Anterior cingulate cortex (tissue), 58 donors: ENCODE measurements around the gene LIPC.
A peak's percentile ranks its signal among the peaks of the same experiment; 100 is the strongest.

Experiments used
- DNase-seq, 58 donors: peaks; one replicate each; lab custom pipeline; 2025; lab: John Stamatoyannopoulos, UW

LIPC gene

DNA sequence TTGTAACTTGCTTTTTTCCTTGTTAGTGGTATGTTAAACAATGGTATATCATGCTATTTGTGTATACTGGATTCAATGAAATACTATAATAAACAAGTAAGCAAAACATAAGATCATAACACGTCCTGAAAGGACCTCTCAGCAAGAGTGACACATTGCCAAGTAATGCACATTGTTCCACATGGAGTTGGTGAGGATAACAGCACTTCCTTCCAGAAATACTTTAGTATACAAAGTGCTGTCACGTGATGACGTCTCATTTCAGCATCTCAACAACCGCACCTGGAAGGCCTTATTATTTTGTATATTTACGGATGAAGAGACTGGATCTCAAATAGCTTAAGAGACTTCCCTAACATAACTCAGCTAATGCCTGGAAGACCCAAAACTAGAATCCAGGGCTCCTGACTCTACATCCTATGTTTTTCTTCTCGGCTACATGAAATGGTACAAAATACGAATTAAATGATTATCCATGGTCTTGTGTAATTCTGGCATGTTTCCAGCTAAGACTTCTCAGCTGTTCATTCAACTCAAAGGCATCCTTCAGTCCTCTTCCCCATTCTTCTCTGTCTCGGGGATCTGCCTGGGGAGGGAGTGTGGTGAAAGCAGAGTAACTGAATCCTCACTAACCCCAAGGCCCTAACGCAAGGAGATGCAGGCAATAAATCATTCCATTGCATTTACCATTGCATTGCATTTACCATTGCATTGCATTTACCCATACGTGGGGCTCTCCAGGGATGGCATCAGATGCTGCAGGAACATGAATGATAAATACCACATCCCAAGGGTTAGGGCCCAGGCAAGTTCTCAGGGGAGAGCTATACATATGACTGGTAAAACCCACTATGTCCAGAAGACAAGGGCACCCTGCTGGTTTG is 79.2 kb downstream of the LIPC start:
- no peak for DNase-seq

DNA sequence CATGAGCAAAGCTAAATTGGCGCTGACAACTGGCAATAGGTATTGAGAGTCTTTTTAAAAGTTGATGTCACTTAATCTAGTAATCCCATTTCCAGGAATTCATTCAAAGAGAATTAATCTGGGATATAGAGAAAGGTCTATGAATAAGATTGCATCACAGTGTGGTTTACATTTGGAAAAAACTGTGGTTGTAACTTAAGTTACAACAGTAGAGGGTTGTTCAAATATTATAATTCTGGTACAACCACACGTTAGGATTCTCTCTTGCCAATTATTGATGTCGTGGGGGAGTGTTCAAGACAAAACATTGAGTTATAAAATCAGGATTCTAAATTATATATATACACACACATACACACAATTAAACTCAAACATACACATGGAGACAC is 79.8 kb downstream of the LIPC start:
- no peak for DNase-seq

DNA sequence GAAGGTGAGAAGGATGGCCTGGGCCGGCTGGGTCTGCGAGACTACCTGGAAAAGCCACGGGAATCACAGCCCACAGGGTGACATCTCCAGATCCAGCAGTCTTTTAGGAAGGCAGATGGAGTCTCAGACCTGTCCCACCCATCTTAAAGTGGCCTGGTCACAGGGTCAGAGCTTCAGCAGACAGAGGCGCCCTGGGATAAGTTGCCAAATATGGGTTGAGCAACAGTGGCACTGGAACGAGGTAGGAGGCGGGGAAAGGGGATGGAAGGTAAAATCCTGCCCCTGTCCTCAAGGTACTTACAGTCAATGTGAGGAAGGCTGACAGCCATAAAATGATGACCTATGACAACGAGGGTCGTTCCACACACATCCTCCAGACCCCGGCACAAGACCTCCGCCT is 80.7 kb downstream of the LIPC start:
- DNase-seq, result no peak

DNA sequence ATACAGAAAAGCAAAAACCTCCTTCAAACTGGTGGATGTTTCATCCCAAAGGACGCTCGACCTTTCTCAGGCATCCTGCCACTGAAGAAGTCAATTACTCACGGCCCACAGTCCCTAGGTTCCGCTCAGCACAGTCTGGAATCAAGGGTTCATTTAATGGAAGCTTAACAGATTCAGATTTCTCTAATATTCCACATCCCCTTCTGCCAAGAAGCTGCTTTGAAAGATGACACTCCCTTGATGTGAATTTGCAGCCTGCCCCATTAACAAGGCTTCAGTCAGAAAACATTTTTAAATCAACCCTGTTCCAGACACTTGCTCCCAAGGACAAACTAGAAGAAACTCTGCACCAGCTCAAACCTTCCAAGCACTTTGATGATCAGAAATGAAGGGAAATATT is 81.2 kb downstream of the LIPC start:
- no peak for DNase-seq

DNA sequence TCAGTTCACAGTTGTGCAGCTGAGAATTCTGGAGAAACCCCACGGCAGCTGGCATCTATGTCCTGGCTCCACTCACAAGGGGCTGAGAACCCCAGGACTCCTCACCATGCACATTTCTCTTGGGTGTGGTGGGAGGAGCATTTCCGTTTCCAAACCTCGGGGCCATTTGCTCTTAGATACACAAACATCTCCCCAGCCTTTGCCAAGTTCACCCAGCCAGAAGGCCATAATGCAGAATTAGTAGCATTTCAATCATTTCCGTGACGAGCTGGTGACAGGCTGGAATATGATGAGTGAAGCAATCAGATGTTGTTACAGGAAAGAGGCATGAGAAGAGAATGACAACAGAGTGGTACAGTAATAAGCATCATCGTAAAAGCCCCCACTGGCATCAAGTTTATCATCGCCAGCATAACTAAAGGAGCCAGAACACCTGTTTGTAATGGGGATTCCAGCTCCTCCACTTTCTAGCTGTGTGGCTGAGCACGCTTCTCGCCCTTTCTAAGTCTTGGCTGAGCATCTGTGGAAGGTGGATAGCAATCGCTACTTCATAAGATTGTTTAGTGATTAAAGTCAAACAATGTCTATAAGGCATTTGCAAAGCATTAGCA is 82.0 kb downstream of the LIPC start:
- DNase-seq, result no peak

DNA sequence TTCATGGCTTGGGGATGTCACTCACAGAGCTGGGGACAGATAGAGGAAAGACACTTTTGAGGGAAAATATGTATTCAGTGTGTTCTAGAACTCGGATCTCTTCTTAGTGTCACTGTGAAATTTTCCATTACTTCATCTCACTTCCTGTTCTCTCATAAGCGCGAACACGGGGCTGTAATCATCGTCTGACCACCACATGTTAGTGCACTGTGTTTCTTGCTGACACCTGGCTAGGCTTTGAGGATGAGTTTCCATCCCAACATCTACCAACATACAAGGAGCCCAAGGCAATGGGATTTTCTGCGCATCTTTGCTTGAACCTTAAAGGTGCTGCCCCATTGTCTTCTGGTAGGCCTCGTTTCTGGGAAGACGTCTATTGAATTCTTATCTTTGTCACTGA is 84.0 kb downstream of the LIPC start:
- DNase-seq, result no peak

DNA sequence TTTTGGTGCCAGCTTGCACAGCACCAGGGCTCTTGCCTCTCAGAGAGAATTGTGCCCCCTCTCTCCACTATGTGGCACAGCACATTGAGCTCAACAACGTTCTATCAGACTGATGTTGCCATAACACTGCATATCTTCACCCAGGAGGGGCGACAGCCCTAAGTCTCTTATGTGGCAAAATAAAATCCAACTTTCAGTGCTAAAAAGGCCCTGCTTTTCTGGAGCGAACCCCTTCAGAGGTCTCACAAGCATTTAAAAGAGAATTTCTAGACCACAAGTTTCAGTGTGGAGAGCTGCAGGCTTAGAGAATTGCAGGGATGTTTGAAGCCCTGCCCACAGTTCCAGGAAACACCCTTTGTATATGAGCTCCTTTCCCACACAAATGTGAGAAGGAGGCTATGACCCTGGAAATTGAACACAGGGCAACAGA is 85.5 kb downstream of the LIPC start:
- peak in 2 of 58 donors; percentile 5 to 13 for DNase-seq

DNA sequence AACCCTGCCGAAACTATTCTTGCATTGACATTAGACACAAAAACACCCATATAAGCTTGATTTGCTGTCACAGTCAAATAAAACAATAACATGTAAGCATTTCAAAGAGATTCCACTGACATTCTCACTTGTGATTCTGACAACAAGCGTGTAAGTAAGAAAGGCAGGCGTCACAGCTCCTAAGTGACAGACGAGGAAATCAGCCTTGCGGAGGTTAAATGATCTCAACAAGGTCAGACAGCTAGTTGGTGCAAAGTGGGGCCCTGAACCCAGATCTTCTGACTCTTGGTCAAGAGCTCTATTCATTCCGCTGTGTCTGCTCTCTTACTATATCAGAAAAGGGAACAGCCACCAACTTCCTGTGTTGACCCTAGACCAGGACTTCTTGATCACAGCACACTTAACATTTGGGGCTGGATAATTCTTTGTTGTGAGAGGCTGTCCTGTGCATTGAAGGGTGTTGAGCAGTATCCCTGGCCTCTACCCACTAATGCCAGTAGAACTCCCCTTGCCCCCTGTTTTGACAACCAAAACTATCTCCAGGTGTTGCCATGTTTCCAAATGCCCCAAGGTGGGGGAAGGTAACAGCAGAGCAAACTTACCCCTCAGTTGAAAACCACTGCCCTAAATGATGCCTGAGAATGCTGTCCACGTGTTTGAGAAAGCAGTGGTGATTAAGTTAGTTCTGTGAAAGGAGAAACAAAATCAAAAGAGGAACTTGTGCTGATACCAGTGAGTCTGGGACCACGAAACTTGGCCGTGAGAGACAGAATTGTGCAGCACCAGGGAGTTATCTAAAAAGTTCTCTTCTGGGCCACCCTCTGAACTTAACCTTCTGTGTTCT is 86.1 kb downstream of the LIPC start:
- peak in 5 of 58 donors; percentile 12 to 52 (median 26) for DNase-seq

DNA sequence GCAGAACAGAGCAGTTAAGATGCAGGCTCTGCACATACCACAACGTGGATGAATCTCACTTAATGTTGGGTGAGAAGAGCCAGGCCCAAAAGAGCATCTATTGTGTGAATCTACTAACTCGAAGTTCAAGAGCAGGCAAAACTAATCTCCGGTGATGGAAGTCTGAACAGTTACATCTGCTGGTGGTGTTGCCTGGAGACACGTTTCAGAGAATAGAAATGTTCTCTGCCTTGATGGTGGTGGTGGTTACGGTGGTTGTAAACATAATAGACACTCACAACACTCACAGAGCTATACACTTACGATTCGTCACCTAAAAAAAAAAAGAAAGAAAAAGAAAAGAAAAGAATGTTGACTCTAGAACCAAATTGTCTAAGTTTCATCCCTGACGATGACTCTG is 86.8 kb downstream of the LIPC start:
- DNase-seq, result no peak

DNA sequence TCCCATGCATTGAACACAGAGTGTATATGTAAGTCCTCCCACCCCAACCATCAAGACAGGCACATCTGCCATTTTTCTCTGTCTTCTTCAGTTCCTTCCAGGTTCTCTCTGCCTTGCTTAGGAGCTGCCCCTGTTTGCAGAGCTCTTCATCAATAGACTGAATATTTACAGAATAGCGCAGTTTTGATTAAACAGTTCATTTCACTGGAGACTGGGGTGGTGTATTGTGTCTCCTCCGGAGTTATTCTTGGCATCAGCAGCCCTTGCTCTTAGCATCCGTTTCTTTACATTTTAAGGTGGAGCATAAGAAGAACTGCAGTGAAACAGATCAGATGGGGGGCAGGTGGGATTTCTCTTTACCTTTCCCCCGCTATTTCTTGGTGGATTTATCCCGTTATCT is 87.7 kb downstream of the LIPC start:
- DNase-seq, result no peak

DNA sequence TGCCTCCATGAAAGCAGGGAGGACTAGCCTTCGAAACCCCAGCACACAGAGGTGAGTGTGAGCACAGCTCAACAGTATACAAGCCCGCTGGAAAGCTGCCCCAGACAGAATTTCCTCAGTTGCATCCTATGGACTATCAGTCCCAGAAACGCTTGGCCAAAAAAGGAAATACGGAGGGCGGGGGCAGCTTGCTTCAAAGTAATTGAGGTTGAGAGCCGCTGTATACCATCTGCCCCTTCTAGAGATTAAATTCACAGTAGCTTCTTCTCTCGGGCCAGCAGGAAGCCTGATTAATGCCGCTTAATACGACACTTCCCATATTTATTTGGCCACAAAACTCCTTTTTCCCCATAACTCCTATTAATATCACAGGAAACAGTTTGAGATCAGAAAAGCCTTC is 88.7 kb downstream of the LIPC start:
- DNase-seq, result no peak

DNA sequence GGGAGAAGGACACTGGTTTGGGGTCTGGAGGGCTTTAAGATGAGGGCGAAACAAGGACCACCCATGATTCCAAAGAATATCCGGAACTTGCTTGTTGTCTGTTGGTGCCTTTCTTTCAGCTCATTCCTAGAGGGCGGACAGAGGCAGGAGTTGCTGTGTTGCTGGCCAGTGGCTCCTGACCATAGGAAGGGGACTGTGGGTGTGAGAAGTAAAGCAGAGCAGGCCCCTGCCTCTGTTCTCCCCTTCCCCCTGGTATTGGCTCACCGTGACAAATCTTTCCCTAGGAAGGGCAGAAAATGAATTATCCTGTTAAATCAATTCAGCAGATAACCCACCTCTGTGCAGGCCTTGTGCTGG is 89.1 kb downstream of the LIPC start:
- DNase-seq, result no peak

DNA sequence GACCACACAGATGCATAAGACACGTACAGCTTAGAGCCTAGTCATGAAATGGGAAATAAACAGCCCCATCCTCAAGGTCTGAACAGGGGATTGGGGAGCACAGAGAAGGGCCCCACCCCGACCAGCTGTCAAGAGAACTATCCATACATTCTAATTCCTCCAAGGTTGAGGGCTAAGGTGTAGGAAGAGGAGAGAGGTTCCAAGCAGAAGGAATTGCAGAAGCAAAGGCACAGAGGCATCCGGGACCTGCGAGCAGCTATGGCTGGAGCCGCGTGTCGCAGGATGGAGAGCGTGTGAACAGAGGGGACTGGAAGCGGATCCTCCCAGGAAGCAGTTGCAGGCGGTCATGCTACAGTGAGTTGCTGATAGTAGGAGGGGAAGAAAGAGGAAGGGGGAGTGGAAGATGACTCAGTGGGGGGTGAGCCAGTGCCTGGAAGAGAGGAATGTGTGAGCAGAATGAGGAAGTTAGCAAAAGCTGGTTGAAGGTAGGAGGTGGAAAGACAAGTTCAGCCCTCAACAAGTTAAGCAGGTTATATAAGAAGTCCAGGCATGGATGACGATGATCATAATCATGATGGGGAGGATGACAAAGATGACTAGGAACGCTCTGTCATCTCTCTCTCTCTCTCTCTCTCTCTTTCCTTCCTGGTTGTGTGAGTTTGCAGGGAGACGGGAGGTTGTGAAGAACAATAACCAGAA is 89.7 kb downstream of the LIPC start:
- DNase-seq, result peak in 43 of 58 donors; percentile 13 to 69 (median 41)

DNA sequence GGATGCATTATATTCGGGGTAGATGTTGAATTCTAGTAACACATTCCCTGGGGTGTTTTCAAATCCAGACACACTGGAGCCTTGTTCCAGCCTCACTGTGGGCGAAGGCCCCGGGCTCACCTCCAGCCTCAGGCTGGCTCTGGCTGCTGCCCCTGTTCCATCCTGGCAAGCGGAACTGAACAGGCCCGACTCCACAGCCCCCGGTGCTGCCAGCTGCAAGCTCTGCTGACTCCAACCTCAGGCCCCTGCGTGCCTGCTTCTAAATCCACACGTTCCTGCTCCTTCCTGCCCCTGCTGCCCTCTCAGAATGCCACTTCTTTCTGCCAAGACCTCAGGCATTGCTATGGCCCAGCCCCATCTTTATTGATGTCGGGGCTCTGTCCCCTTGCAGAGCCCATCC is 90.6 kb downstream of the LIPC start:
- peak in 54 of 58 donors; percentile 26 to 93 (median 72) for DNase-seq

DNA sequence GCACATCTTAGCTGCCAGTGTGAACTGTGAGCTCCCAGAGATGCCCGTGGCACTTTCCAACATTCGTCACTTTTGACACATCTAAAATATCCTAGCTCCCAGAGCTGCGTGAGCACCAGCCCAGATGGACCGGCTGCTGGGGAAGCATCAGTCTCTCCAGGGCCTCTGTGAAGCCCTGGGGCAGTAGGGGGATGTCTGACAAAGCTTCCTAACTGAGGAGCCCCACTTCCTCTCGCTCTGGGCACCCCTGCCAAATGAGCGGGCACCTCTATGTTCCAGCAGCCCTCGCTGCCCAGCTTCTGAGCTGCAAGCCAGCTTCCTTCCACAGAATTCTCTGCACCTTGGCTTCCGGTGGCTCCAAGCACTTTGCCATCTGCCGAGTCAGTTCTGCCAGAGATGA is 91.1 kb downstream of the LIPC start:
- peak in 30 of 58 donors; percentile 17 to 76 (median 47) for DNase-seq

DNA sequence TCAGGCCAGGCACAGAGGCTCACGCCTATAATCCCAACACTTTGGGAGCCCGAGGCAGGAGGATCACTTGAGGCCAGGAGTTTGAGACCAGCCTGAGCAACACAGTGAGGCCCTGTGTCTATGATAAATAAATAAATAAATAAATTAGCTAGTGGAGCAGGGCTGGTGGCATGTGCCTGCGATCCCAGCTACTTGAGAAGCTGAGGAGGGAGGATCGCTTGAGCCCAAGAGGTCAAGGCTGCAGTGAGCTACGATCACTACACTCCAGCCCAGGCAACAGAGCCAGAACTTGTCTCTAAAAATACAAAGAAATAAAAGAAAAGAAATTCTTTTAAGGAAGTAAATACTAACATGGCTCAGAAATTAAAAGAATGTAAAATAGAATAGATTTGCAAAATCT is 91.8 kb downstream of the LIPC start:
- DNase-seq, result no peak

DNA sequence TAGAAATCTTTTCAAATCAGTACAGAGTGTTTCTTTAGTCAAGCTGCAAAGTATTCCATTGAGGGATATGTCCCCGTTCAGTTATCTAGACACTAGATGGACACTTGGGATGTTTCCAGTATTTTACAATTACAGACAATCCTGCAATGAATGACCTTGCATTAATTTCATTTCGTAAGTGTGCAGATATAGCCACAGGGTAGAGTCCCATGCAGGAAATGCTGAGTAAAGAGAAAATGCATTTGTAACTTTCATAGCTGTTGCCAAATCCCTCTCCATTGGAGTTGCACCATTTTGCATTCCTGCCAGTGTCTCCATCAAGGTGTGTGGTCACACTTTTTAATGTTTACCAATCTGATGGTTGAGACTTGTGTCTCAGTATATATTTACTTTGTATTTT is 92.5 kb downstream of the LIPC start:
- no peak for DNase-seq

DNA sequence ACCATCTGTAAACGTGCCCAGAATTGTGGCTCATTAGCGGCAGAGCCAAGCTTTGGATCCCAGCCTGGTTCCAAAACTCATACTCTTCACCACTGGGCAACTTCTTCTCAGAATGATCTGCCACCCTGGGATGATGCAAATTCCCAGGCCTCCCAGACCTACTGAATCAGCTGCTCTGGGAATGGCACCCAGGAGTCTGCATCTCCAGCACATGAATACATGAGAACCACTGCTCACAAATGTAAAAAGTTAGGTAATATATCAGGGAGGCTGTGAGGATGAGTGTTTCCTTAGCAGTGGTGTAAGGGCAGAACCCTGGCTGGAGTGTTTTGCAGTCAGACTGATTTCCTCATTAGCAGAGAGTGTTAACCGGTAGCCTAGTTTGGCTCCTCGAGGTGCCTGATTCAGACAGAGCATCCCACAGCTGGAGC is 94.2 kb downstream of the LIPC start:
- DNase-seq, result no peak

DNA sequence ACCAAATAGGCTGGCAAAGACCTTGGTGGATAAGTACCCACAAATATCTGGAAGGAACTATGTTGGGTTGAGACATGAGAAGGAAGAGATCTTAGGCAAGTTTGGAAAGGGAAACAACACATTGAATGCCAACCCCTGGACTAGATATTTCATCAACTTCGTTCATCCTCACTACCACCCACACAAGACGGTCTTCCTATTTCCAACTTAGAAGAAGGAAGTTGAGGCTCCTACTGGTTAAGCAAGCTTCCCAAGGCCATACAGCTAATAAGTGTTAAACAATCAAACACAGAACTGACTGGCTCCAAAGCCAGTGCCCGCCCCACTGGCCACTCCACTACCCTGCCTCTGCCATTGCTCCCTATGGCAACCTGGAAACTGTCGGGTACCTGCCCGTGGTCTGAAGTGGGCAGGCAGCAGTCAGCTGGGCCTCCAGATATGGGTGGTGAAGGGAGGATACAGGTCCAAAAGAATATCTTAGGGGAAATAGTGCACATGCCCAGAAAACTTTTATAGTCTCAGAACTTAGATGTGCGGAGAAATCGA is 94.9 kb downstream of the LIPC start:
- peak in 2 of 58 donors; percentile 13 to 27 for DNase-seq

DNA sequence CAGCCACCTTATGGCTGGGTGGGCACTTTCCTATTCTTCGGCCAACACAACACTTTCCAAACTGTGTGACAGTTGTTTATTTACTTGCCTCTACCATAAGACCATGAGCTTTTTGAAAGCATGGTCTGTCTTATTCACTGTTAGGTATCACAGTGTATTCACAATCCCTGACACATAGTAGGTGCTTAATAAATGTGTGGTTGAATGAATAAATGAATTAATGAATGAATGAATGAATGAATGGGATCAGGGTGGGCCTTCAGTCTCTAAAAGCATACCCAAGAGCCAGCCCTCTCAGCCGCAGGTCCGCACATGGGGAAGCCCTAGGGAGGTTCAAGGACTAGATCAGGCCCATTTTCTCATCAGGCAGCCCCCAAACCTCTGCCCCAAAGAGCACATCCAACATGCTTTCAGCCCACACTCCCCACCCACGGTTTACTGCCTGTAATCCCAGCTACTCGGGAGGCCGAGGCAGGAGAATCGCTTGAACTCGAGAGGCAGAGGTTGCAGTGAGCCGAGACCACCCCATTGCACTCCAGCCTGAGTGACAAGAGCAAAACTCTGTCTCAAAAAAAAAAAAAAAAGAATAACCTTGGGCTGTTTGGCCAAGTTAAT is 95.9 kb downstream of the LIPC start:
- DNase-seq, result no peak
